HEK293 (cell line): ENCODE measurements around the gene POLR3C.

ENCODE experiments used
- MYNN ChIP-seq: fragments of 450-650 bp; formaldehyde crosslinking; IDR thresholded peaks from 2 replicates; pipeline ENCODE4 v1.5.1; 2016; ENCODE audit warnings: missing biosample characterization, missing genetic modification characterization, borderline replicate concordance
- SETDB1 ChIP-seq: IDR thresholded peaks from one replicate; pipeline ENCODE4 v1.6.1; 2017; ENCODE audit warnings: mild to moderate bottlenecking, low read length, moderate library complexity, mixed read lengths; ENCODE audit not compliant: insufficient read length
- WT1 ChIP-seq: fragments of 450-650 bp; formaldehyde crosslinking; IDR thresholded peaks from 2 replicates; pipeline ENCODE4 v1.5.1; 2016; ENCODE audit warnings: missing biosample characterization, missing genetic modification characterization
- ZFHX2 ChIP-seq: fragments of 450-650 bp; formaldehyde crosslinking; conservative IDR thresholded peaks from 2 replicates; pipeline ENCODE4 v1.5.1; 2016; ENCODE audit warnings: missing biosample characterization, missing genetic modification characterization
- ZNF138 ChIP-seq: fragments of 450-650 bp; formaldehyde crosslinking; IDR thresholded peaks from 2 replicates; pipeline ENCODE4 v1.5.1; 2016; ENCODE audit warnings: missing biosample characterization, missing genetic modification characterization, borderline replicate concordance
- ZNF174 ChIP-seq: fragments of 450-650 bp; formaldehyde crosslinking; IDR thresholded peaks from 2 replicates; pipeline ENCODE4 v1.5.0; 2017; ENCODE audit warnings: missing biosample characterization, mild to moderate bottlenecking, missing genetic modification characterization
- ZNF223 ChIP-seq: fragments of 450-650 bp; formaldehyde crosslinking; IDR thresholded peaks from 2 replicates; pipeline ENCODE4 v1.5.1; 2016; ENCODE audit warnings: missing biosample characterization, missing genetic modification characterization
- ZNF248 ChIP-seq: fragments of 450-650 bp; formaldehyde crosslinking; IDR thresholded peaks from 2 replicates; pipeline ENCODE4 v1.5.1; 2017; ENCODE audit warnings: missing biosample characterization, missing genetic modification characterization
- ZNF274 ChIP-seq, 2 experiments: fragments of 200-500 bp in 1 of 2; fragments of 450-650 bp in 1 of 2; sonication (Bioruptor generic) in 1 of 2; formaldehyde crosslinking in 1 of 2; IDR thresholded peaks; 2 replicates each; pipeline versions ENCODE4 v1.5.1 to v1.6.1; 2014 to 2016; ENCODE audit warnings: borderline replicate concordance in 1 of 2, inconsistent platforms in 1 of 2, low read length in 1 of 2, missing biosample characterization in 1 of 2, missing genetic modification characterization in 1 of 2
- ZNF324 ChIP-seq: fragments of 450-650 bp; formaldehyde crosslinking; IDR thresholded peaks from 2 replicates; pipeline ENCODE4 v1.5.1; 2016; ENCODE audit warnings: missing biosample characterization, missing genetic modification characterization
- ZNF350 ChIP-seq: fragments of 450-650 bp; formaldehyde crosslinking; IDR thresholded peaks from 2 replicates; pipeline ENCODE4 v1.5.0; 2017; ENCODE audit warnings: missing biosample characterization, mild to moderate bottlenecking, missing genetic modification characterization
- ZNF394 ChIP-seq: fragments of 450-650 bp; formaldehyde crosslinking; IDR thresholded peaks from 2 replicates; pipeline ENCODE4 v1.5.1; 2016; ENCODE audit warnings: missing biosample characterization, missing genetic modification characterization, mild to moderate bottlenecking, moderate library complexity, borderline replicate concordance
- ZNF521 ChIP-seq: fragments of 450-650 bp; formaldehyde crosslinking; IDR thresholded peaks from 2 replicates; pipeline ENCODE4 v1.5.1; 2017; ENCODE audit warnings: missing biosample characterization, mild to moderate bottlenecking, missing genetic modification characterization
- ZNF549 ChIP-seq: fragments of 450-650 bp; IDR thresholded peaks from 2 replicates; pipeline ENCODE4 v1.5.1; 2018; ENCODE audit warnings: missing biosample characterization, missing genetic modification characterization, mild to moderate bottlenecking, inconsistent platforms, moderate library complexity
- ZNF670 ChIP-seq: fragments of 450-650 bp; formaldehyde crosslinking; IDR thresholded peaks from 2 replicates; pipeline ENCODE4 v1.5.1; 2016; ENCODE audit warnings: missing biosample characterization, missing genetic modification characterization, low read depth
- ZNF776 ChIP-seq: fragments of 450-650 bp; formaldehyde crosslinking; IDR thresholded peaks from 2 replicates; pipeline ENCODE4 v1.5.0; 2017; ENCODE audit warnings: missing biosample characterization, missing genetic modification characterization, borderline replicate concordance
- ZNF830 ChIP-seq: fragments of 450-650 bp; IDR thresholded peaks from 2 replicates; pipeline ENCODE4 v1.5.0; 2018; ENCODE audit warnings: missing biosample characterization, missing genetic modification characterization, low read depth, mild to moderate bottlenecking, moderate library complexity
- TF ChIP-seq, protein P1 (sequence below): fragments of 450-650 bp; formaldehyde crosslinking; IDR thresholded peaks from 2 replicates; pipeline ENCODE4 v1.5.1; 2017; ENCODE audit warnings: missing biosample characterization, missing genetic modification characterization
- TF ChIP-seq, protein P2 (sequence below): fragments of 450-650 bp; formaldehyde crosslinking; IDR thresholded peaks from 2 replicates; pipeline ENCODE4 v1.5.1; 2016; ENCODE audit warnings: missing biosample characterization, missing genetic modification characterization, low read depth
- TF ChIP-seq, protein P3 (sequence below): fragments of 450-650 bp; formaldehyde crosslinking; IDR thresholded peaks from 2 replicates; pipeline ENCODE4 v1.5.1; 2017; ENCODE audit warnings: missing biosample characterization, missing genetic modification characterization
- TF ChIP-seq, protein P4 (sequence below): fragments of 450-650 bp; formaldehyde crosslinking; IDR thresholded peaks from 2 replicates; pipeline ENCODE4 v1.5.1; 2016; ENCODE audit warnings: missing biosample characterization, missing genetic modification characterization, borderline replicate concordance
- TF ChIP-seq, protein P5 (sequence below): fragments of 450-650 bp; formaldehyde crosslinking; IDR thresholded peaks from 2 replicates; pipeline ENCODE4 v1.5.1; 2016; ENCODE audit warnings: missing biosample characterization, missing genetic modification characterization

POLR3C gene

DNA sequence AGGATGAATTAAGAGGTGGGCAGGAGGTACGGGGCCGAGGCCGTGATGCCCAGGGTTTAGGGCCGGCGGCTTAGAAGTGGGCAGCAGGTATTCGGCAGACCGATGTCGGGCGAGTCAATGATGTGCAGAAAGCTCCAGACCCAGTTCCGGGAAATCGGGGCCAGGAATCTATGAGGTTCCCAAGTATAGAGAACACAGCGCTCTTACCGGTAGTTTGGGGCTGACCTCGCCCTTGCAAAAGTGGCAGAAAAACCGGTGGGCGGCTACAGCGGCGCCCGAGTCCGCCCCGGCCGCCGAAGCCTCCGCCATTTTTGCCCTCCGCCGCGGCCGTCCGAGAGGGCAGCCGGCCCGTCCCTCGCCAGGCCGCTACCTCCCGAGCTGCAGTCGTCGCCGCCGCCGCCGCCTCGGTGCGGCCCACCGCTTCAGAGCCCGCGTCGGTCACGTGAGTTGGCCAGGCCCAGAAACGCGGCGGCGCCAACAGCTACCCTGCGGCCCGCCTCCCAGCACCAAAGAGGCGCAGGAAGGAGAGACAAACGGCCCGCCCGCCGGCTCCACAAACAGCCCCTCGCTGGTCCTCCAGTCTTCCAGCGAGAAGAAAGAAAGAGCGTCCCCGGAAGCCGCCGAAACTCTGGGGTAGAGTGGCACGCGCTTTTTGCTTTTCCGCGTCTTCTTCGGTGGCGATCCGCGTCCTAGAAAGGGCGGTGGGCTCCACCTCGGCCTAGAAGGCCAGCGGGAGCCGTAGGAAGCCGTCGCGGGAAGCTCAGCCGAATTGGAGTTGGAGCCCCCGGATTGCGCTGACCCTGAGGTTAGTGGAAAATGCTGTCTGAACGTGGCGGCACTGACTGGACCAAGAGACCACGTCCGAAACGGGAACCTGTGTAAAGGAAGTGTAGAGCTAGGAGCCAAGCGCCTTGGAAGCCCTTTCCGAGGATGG is at the start of gene POLR3C, which contains the start of gene RNF115 (continued):
- TF ChIP-seq, protein P1, sequence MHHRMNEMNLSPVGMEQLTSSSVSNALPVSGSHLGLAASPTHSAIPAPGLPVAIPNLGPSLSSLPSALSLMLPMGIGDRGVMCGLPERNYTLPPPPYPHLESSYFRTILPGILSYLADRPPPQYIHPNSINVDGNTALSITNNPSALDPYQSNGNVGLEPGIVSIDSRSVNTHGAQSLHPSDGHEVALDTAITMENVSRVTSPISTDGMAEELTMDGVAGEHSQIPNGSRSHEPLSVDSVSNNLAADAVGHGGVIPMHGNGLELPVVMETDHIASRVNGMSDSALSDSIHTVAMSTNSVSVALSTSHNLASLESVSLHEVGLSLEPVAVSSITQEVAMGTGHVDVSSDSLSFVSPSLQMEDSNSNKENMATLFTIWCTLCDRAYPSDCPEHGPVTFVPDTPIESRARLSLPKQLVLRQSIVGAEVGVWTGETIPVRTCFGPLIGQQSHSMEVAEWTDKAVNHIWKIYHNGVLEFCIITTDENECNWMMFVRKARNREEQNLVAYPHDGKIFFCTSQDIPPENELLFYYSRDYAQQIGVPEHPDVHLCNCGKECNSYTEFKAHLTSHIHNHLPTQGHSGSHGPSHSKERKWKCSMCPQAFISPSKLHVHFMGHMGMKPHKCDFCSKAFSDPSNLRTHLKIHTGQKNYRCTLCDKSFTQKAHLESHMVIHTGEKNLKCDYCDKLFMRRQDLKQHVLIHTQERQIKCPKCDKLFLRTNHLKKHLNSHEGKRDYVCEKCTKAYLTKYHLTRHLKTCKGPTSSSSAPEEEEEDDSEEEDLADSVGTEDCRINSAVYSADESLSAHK (tag by site-specific recombination): peak; percentile 53; the same call in 1 of the 2 replicates
- TF ChIP-seq ZNF324 (tag by site-specific recombination) (no peak), ZFHX2 (tag by site-specific recombination) (peak; percentile 54), ZNF521 (tag by site-specific recombination) (no peak), ZNF174 (tag by site-specific recombination) (no peak), ZNF138 (tag by site-specific recombination) (no peak), ZNF274 (IDR thresholded peaks at IDR 0.05; ENCODE audit: low read length) (no peak), ZNF274 (tag by site-specific recombination; IDR thresholded peaks at IDR 0.05; ENCODE audit: borderline replicate concordance) (no peak), WT1 (0 out of 2 replicates have a peak, but pooled peaks have one; percentile 12), ZNF776 (tag by site-specific recombination) (no peak), ZNF248 (no peak), ZNF549 (tag by site-specific recombination) (no peak), ZNF223 (peak; percentile 71; the same call in 1 of the 2 replicates), ZNF830 (tag by site-specific recombination) (no peak), MYNN (tag by site-specific recombination) (no peak), ZNF670 (tag by site-specific recombination) (no peak), ZNF350 (tag by site-specific recombination) (no peak), ZNF394 (tag by site-specific recombination) (peak; percentile 60; the same call in 1 of the 2 replicates), SETDB1 (no peak)
- TF ChIP-seq, protein P2, sequence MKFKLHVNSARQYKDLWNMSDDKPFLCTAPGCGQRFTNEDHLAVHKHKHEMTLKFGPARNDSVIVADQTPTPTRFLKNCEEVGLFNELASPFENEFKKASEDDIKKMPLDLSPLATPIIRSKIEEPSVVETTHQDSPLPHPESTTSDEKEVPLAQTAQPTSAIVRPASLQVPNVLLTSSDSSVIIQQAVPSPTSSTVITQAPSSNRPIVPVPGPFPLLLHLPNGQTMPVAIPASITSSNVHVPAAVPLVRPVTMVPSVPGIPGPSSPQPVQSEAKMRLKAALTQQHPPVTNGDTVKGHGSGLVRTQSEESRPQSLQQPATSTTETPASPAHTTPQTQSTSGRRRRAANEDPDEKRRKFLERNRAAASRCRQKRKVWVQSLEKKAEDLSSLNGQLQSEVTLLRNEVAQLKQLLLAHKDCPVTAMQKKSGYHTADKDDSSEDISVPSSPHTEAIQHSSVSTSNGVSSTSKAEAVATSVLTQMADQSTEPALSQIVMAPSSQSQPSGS: no peak
- TF ChIP-seq, protein P3, sequence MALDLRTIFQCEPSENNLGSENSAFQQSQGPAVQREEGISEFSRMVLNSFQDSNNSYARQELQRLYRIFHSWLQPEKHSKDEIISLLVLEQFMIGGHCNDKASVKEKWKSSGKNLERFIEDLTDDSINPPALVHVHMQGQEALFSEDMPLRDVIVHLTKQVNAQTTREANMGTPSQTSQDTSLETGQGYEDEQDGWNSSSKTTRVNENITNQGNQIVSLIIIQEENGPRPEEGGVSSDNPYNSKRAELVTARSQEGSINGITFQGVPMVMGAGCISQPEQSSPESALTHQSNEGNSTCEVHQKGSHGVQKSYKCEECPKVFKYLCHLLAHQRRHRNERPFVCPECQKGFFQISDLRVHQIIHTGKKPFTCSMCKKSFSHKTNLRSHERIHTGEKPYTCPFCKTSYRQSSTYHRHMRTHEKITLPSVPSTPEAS (tag by site-specific recombination): 0 out of 2 replicates have a peak, but pooled peaks have one; percentile 18
- TF ChIP-seq, protein P4, sequence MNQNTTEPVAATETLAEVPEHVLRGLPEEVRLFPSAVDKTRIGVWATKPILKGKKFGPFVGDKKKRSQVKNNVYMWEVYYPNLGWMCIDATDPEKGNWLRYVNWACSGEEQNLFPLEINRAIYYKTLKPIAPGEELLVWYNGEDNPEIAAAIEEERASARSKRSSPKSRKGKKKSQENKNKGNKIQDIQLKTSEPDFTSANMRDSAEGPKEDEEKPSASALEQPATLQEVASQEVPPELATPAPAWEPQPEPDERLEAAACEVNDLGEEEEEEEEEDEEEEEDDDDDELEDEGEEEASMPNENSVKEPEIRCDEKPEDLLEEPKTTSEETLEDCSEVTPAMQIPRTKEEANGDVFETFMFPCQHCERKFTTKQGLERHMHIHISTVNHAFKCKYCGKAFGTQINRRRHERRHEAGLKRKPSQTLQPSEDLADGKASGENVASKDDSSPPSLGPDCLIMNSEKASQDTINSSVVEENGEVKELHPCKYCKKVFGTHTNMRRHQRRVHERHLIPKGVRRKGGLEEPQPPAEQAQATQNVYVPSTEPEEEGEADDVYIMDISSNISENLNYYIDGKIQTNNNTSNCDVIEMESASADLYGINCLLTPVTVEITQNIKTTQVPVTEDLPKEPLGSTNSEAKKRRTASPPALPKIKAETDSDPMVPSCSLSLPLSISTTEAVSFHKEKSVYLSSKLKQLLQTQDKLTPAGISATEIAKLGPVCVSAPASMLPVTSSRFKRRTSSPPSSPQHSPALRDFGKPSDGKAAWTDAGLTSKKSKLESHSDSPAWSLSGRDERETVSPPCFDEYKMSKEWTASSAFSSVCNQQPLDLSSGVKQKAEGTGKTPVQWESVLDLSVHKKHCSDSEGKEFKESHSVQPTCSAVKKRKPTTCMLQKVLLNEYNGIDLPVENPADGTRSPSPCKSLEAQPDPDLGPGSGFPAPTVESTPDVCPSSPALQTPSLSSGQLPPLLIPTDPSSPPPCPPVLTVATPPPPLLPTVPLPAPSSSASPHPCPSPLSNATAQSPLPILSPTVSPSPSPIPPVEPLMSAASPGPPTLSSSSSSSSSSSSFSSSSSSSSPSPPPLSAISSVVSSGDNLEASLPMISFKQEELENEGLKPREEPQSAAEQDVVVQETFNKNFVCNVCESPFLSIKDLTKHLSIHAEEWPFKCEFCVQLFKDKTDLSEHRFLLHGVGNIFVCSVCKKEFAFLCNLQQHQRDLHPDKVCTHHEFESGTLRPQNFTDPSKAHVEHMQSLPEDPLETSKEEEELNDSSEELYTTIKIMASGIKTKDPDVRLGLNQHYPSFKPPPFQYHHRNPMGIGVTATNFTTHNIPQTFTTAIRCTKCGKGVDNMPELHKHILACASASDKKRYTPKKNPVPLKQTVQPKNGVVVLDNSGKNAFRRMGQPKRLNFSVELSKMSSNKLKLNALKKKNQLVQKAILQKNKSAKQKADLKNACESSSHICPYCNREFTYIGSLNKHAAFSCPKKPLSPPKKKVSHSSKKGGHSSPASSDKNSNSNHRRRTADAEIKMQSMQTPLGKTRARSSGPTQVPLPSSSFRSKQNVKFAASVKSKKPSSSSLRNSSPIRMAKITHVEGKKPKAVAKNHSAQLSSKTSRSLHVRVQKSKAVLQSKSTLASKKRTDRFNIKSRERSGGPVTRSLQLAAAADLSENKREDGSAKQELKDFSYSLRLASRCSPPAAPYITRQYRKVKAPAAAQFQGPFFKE (tag by site-specific recombination): no peak
- TF ChIP-seq, protein P5, sequence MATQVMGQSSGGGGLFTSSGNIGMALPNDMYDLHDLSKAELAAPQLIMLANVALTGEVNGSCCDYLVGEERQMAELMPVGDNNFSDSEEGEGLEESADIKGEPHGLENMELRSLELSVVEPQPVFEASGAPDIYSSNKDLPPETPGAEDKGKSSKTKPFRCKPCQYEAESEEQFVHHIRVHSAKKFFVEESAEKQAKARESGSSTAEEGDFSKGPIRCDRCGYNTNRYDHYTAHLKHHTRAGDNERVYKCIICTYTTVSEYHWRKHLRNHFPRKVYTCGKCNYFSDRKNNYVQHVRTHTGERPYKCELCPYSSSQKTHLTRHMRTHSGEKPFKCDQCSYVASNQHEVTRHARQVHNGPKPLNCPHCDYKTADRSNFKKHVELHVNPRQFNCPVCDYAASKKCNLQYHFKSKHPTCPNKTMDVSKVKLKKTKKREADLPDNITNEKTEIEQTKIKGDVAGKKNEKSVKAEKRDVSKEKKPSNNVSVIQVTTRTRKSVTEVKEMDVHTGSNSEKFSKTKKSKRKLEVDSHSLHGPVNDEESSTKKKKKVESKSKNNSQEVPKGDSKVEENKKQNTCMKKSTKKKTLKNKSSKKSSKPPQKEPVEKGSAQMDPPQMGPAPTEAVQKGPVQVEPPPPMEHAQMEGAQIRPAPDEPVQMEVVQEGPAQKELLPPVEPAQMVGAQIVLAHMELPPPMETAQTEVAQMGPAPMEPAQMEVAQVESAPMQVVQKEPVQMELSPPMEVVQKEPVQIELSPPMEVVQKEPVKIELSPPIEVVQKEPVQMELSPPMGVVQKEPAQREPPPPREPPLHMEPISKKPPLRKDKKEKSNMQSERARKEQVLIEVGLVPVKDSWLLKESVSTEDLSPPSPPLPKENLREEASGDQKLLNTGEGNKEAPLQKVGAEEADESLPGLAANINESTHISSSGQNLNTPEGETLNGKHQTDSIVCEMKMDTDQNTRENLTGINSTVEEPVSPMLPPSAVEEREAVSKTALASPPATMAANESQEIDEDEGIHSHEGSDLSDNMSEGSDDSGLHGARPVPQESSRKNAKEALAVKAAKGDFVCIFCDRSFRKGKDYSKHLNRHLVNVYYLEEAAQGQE (tag by site-specific recombination): peak; percentile 39; the same call in 1 of the 2 replicates
